Hypothalamus (tissue), 51 donors: ENCODE data around the gene PSMB3.

Source experiments
- DNase-seq, 51 donors: peaks; one replicate each; lab custom pipeline; 2025; lab: John Stamatoyannopoulos, UW

Gene PSMB3

DNA sequence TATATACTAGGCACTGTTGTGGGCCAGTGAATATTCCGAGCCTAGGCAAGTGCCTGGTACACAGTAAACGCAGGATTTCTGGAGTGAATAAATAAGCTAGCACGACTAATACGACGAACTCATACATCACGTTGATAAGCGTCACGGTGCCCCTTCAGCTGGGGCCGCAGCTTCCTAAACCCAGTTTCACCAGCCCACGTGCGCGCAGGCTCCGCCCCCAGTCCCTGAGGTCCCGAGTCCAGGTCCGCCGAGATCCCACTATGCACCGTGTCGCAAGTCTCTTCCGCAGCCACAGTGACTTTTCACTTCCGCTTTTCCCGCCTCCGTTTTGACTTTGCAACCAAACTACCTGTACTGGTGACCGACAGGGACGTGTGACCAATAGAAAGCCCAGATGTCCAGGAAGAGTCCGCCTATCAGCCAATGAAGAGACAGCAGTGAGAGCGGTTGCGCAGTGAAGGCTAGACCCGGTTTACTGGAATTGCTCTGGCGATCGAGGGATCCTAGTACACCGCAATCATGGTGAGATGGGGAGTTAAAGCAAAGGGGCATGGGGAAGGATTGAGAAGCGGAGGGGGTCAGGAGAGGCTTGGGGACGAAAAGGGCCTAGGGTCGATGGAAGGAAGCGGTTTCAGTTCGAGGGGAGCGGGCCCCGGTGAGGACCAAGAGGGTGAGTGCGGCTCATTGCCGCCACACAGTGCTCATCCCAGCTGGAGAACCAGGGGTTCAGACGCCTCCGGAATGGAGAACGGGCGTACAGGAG lies at the start of gene PSMB3:
PSMB3 (plus strand) TSS at position 434 of the 763 bp plus-strand sequence; CDS start at position 520, 86 bp downstream.
- peak; percentile 58 to 99 (median 97) for DNase-seq

DNA sequence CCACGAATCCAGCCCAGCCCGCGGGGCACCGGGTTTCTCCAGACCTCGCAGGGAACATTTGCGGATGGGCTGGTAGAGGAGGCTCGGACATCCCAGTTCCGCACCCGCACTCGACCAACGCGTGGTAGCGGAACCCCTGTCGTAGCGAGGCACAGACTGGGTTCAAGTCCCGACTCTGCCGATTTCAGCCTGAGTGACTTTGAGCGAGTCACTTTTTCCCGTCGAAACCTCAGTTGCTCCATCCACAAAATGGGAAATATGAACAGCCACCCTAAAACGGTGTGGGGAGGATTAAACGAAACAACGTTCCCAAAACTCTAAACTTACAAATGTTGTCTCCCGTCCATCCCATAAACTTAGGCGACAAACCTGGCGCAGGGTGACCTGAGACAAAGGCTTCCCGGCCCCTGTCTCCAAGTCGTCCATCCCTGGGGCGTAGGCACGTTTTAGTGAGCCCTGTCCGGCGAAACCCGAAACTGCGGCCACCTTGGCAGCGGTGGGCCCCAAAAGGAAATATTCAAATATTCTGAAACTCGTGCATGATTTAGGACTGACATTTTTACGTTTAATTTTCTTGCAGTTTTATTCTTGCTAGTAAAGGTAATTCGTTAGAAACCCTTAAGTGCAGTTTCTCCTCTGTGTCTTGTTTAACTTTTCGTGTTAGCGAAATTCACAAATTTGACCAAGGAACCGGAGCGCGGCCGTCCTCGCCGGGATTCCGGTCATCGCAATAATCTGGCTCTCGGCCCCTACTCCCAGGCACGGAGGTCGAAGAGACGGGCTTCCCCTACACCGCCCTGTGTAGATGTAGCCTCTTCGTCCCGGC lies 49.4 kb upstream of the PSMB3 start:
- DNase-seq, result peak in 1 of 51 donors; percentile 41

DNA sequence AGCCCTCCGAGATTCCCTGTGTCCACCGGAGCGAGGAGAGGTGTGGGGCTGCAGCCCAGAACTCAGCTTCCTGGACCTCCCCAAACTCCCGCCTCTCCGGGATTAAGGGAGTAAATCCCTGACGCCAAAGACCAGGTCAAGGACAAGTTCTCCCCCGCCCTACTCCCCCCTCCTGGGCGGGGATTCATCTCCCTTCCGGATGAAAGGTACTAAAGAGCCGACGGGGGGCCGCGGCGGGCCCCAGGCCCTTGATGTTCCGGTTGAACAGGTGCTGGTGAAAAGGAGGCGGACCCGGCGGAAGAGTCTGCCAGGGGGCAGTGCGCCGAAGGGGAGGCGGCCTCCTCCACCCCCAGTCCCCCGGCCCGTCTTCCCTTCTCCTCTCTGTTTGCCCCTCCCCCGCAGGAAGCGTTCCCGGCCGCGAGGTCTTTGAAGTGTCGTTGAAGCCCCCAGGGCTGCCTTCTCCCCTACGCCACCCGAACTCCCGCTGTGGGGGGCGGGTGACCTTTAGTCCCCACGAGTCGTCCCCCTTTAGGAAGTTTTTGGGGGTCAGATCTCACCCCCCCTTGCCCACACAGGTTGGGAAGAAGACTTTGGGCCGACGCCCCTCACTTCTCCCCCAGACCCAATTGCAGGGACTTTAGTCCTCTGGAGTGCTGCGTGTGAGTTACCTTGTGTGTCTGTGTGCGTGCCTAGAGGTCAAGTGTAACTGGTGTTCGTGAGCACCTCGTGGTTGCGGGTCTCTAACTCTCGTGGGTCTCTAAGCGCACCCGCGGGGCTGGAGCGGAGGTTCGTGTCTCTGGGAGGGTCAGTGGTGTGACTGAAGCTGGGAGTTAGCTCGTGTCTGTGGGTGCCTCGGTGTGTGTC lies 48.6 kb upstream of the PSMB3 start:
- peak in 19 of 51 donors; percentile 9 to 52 (median 29) for DNase-seq

DNA sequence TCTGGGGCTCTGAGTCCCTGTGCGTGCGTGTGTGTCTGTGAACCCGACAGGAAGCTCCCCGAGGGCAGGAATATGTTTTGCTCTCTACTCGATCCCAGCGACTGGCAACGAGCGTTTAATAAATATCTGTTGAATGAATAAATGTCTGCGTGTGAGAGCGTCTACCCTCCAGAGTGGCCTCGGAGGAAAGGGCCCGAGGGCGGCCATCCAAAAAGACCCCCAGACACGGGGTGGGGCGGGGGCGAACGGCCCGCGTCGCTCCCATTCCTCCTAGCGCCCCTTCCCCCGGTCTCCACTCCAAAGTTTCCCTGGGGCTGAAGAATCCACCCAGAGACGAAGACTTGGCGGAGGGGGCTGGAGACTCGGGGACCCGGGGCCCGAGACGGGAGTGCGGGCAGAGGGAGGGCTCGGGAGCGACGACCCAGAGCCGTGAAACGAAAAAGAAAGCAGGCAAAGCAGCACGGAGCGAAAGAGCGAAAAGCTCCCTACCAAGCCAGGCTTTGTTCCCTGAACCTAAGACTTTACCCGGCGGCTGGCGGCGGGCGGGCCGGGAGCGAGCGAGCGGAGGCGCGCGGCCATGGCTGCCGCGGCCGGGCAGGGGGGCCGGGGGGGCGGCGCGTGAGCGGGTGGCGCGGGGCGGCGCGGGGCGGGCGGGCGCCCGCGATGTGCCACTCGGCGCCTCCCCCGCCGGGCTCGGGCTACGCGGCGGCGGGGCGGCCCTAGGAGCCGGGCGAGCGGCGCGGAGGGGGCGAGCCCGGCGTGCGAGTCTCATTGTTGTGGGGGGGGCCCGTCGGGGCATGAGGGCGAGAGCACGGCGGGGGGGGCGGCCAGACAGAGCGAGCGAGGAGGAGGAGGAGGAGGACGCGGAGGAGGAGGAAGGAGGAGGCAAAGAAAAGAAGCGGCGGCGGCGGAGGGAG lies 47.7 kb upstream of the PSMB3 start, which contains the start of gene MLLT6:
MLLT6 (plus strand) TSS at position 668 of the 917 bp plus-strand sequence. CDS start 360 bp downstream, outside the sequence.
- DNase-seq, result peak in 48 of 51 donors; percentile 27 to 85 (median 69)

DNA sequence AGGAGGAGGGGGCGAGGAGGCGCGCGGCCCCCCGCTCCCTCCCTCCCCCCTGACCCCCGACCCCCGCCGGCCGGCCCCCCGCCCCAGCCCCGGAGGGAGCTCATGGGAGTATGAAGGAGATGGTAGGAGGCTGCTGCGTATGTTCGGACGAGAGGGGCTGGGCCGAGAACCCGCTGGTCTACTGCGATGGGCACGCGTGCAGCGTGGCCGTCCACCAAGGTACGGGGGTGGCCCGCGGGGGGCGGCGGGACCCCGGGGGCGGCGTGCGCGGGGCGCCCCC lies 47.1 kb upstream of the PSMB3 start:
- DNase-seq, result peak in 3 of 51 donors; percentile 48 to 55 (median 54)

DNA sequence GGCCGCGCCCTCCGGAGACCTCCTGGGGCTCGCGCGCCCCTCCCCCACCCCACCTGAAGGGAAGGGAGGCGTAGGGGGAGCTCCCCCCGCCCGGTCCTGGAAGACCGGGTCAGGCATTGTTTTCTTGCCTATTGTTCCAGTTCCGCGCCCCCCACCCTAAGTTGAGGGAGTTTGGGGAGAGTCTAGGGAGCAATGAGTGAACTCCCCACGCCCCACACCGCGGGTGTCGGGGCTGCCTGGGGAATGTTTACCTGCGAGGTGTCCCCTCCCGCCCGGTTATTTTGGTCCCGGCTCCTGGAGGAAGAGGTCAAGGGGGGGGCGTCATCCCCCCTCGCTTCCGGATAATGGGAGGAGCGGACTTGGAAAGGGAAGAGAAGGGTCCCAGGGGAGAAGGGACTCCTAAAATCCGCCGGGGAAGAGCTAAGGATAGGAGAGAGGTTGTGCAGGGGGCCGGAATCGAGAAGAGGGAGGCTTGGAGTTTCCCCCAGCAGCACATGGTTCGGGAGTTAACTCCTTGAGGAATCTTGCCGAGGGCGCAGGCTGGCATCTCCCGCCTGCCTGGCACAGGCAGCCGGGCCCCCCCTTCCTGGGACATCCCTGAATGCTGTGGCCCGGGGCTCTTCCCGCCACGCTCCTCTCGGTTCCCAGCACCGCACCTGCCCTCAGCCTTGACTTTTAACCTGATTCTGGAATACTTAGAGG lies 46.6 kb upstream of the PSMB3 start:
- peak in 23 of 51 donors; percentile 13 to 60 (median 33) for DNase-seq

DNA sequence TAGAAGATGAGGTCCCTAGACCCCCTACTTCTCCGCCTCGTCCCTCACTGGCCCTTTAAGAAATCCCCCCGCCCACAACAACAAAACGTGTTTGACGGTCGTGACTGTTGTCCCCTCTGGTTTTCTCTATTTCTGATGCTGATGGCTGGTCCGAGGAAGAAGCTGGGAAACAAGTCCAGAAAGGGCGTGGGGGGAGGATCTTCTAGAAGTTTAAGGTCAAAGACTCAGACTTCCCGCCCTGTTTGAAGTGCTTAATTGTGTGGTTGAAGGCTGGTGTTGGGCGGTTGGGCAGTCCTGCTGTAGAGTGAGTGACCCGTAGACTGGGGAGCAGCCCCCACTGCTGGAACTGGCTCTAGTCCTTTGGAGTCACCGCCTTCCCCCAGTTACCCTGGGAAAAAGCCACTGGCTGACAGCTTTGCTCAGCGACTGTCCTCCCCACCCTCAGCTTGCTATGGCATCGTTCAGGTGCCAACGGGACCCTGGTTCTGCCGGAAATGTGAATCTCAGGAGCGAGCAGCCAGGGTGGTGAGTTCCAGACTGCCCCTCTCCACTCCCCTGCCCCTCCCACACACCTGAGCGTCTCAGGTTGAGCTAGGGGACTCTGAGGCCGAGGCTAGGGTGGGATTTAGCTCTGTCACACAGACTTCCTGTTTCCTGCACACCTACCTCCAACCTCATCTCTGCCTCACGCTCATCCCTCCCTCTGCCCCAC lies 45.9 kb upstream of the PSMB3 start:
- DNase-seq, result peak in 3 of 51 donors; percentile 4 to 35 (median 19)

DNA sequence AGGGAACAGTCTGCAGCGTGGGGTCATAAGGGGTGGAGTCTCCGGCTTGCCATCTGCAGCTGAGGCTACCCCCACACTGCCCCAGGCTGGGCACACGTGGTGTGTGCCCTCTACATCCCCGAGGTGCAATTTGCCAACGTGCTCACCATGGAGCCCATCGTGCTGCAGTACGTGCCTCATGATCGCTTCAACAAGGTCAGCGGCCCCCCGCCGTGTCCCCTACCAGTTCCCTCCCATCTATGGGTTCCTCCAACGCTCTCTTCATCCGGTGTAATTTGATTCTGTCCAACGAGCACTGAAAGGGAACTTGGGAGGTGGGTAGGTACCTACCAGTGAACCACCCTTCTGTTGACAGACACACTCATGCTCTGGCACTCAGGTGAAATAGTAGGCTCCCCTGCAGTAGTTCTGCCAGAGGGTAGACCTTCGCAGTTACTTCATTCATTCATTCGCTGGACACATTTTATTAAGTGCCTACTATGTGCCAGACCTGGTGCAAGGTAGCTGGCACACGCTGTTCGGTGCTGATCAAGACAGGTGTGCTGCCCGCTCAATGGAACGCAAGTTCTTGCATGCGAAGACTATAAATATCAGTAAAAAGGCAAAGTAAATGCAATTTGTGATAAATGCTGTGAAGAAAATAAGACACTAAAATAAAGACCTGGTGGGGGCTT lies 44.7 kb upstream of the PSMB3 start:
- DNase-seq, result no peak

DNA sequence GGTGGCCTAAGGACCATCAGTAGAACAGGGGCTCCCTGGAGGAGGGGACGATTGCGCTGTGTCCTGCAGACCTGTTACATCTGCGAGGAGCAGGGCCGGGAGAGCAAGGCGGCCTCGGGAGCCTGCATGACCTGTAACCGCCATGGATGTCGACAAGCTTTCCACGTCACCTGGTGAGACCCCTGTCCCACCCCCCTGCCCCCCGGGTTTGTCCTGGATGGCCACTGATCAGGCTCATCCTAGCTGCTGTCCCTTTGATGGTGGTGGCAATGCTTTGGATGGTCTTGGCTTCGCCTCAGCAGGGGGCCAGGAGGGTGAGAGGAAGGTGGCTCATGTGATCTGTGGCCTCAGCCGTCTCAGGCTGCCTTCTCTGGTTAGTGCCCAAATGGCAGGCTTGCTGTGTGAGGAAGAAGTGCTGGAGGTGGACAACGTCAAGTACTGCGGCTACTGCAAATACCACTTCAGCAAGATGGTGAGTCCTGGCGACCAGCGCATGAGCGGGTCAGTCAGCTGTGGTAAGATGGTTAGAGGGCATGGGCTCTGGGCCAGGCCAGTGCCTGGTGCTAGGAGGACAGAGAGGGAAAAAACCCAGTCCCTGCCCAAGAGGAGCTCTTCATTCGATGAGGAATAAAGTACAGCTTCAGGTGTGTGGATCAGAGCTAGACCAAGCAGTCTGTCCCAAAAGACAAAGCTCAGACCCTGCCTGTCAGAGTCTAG lies 43.3 kb upstream of the PSMB3 start:
- DNase-seq, result no peak

DNA sequence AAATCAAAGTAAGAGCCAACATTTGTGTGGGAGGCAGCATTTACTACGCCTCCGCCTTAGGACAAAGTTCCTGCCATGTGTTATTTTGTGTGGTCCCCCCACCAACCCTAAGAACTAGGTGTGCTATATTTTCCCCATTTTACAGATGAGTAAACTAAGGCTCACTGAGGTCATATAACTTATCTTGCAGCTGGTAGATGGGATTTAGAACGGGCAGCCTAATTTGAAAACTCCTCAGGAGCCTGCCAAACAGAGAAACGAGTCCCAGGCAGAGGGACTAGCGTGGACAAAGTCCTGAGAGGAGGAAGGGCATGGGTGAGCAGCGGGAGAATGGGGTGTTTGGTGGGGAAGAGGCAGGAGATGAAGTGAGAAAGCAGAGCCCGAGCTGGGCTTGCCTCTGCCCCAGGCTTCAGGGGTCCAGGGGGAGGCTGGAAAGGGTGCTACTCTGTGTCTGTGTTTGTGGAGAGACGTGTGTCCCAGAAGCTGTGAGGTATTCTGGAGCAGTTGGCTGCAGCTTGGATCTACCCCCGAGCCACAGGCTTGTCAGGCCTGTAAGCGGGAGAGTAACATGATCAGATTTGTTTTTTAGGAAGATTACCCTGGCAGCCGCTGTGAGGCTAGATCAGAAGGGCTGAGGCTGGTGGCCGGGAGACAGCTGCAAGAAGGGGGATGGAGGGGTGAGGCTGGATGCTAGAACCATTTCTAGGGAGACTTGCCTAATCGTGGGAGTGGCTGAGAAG lies 42.5 kb upstream of the PSMB3 start:
- DNase-seq, result no peak

DNA sequence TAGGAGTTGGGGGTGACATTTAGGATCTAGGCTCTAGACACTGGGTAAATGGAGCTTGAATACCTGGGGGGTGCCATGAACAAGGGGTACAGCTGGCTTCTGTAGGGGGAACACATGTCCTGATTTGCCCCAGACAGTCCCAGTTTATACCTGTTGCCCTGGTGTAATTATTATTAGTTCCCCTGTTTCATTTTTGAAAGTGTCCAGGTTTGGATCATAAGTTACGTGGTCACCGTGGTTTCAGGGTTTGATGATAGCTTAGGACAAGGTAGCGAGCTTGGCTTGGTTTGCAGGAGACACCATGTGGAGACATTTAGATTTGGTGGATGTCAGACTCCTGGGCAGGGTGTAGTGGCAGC lies 42.0 kb upstream of the PSMB3 start:
- DNase-seq, result no peak

DNA sequence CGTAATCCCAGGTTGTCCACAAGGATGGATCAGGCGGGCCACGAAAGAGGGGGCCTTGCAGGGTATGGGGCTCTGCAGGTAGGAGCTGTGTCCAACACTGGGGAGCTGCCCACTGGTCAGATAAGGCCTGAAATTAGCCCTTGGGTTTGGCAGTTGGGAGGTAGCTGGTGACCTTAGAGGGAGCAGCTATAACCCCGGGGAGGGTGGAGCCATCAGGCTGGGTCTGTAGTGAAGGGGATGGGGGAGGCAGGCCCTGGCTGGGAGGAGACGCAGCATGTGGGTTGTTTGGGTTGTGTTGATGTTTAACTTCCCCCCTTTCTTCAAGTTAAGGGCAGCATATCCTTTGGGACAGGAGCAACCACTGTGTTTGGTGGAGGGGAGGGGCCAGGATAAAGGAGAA lies 41.6 kb upstream of the PSMB3 start:
- no peak for DNase-seq

DNA sequence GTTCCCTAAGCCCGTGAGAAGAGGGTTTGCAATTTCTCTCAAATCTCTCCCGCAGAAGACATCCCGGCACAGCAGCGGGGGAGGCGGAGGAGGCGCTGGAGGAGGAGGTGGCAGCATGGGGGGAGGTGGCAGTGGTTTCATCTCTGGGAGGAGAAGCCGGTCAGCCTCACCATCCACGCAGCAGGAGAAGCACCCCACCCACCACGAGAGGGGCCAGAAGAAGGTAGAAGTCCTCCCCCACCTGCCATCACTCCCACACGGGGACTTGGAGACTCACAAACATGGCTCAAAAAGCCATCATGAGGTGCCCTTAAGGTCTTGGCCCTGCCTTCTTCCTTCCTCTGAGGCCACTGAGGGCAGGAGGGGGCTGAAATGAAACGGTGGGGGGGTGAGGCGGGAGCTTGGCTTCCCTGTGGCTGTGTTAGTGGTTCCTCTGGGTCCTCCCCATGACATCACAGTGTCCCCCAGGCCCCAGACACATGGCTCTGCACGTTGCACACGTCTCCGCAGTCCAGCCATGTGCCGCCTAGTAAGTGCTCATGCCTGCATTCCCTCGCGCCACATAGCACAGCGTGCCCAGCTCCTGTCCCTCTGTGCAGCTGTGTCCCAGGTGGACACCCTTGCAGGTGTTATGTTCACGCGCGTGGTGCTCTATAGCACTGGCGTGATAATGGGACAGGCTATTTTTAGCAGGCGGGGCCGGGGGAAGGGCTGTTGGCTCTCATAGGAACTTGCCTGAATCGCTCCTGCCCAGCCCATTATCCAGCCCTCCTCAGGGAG lies 40.6 kb upstream of the PSMB3 start:
- DNase-seq, result no peak

DNA sequence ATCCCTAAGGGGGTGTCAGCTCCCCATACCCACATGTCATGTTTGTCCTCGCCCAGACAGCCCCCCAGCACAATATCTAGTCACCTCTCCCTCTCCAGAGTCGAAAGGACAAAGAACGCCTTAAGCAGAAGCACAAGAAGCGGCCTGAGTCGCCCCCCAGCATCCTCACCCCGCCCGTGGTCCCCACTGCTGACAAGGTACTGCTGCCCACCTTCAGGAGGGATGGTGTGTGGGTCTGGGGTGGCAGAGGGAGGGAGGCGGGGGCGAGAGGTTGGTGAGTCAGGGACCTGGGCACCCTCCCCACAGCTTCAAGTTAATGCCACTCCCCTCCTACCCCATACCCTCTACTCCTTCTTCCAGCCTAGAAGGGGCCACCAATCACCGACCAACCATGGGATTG lies 39.9 kb upstream of the PSMB3 start:
- no peak for DNase-seq

DNA sequence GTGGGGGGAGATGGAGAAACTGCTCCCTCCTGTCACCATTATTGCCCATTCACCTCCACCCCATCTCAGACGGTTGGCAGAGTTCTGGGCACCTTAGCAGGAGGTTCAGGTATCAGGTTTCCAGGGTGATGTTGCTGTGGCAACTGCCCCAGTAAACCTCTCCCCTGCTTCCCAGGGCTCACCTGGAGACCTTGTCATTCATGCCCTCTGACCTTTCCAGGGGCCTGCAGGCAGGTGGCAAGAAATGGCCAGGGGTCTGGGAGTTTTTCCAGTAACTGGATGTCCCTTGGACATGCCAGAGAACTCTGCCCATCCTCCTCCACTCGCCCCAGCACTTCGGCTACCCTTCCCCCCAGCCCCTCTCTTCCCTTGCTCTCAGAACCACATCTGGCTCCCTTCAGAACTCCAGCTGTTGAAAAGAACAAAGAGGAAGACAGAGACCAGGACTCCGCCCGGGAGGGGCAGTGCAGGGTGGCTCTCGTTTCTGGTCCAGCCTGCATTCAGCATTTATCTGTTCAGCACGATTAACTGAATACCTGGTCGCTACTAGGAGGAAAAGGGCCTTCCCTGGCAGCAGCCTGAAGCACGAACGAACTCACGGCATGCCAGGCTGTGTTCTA lies 39.0 kb upstream of the PSMB3 start:
- DNase-seq, result no peak
